Epithelial cell of esophagus (primary cell): ENCODE measurements around the gene SLC22A23.
A peak's percentile ranks its signal among the peaks of the same experiment; 100 is the strongest.

Experiments used
- DNase-seq: peaks from one replicate; pipeline ENCODE4 v3.0.0; 2010; ENCODE audit warnings: low read depth
- H3K4me3 ChIP-seq: 2 replicates; pipeline ENCODE4 v1.5.1; 2011; ENCODE audit warnings: mild to moderate bottlenecking, low read length, control low read depth
- CTCF ChIP-seq: IDR thresholded peaks from 2 replicates; pipeline ENCODE4 v1.5.1; 2011; ENCODE audit warnings: low read depth, mild to moderate bottlenecking, low read length, control low read depth, inconsistent platforms; ENCODE audit not compliant: insufficient read depth; ENCODE audit errors: missing control alignments

The SLC22A23 gene

GRCh38 chr6:3337521-3338350, 119.1 kb downstream of the SLC22A23 start:
- no peak overlapping the region for H3K4me3 ChIP-seq
- DNase-seq, result peak; percentile 29

GRCh38 chr6:3336859-3337515, 119.9 kb downstream of the SLC22A23 start:
- H3K4me3 ChIP-seq, result no peak overlapping the region
- DNase-seq, result no peak
- TF ChIP-seq CTCF, result no peak

More at GRCh38 chr6:3337521-3338350, 119.1 kb downstream of the SLC22A23 start:
- no peak for TF ChIP-seq CTCF

GRCh38 chr6:3336066-3336786, 120.6 kb downstream of the SLC22A23 start:
- TF ChIP-seq CTCF, result no peak
- H3K4me3 ChIP-seq, result no peak overlapping the region
- DNase-seq, result peak; percentile 54

DNA sequence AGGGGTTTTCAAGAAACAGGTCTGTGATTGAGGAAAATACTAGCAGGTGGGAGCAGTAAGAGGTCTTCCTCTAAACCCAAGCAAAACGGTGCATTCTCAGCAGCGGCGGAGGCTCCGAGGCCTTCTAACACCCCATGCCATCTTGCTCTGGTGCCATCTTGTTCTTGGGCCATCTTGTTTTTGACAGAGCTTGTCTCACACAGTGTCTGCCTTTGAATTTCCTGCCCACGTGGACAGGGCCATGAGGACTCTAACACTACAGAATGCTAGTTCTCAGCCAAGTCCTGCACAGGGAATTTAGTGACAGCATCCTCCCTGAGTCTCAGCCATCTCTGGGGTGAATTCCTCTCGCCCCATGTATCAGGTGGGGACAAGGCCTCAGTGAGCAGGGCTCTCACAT, 121.7 kb downstream of the SLC22A23 start:
- DNase-seq, result no peak
- no peak overlapping the region for H3K4me3 ChIP-seq
- no peak for TF ChIP-seq CTCF

DNA sequence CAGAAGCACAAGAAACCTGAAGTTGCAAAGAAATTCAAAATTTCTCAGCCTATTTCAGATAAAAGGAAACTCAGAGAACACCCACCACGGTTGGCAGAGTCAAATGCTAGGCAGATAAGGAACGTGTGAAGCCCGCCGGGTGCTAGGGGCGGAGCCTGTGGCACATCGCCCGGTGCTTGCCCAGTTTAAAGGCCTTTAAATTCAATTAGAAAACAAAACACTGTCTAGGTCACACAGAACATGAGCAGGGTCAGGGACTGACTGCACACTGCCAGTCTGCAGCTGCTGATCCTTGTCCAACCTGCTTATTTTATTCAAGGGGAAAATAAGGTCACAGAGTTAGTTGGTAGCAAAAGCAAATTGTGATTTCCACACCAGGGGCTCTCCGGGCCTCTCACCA, 122.3 kb downstream of the SLC22A23 start:
- H3K4me3 ChIP-seq, result no peak overlapping the region
- DNase-seq, result no peak
- TF ChIP-seq CTCF, result no peak

- no peak for TF ChIP-seq CTCF
- H3K4me3 ChIP-seq, result no peak overlapping the region
- DNase-seq, result no peak
These were observed 123.6 kb downstream of the SLC22A23 start for GRCh38 chr6:3333263-3333662.
